SK-N-MC (cell line): ENCODE results near the gene TEPSIN.
A peak's percentile ranks its signal among the peaks of the same experiment; 100 is the strongest.

Experiments used
- DNase-seq: peaks from one replicate; pipeline ENCODE4 v3.0.0-alpha.2; 2011; ENCODE audit warnings: low read depth, low spot score
- H3K27ac ChIP-seq: fragments of 200-600 bp; sonication (generic); 2 replicates; pipeline ENCODE4 v1.5.1; 2016; ENCODE audit warnings: mixed run types
- H3K36me3 ChIP-seq: fragments of 200-600 bp; sonication (generic); 2 replicates; pipeline ENCODE4 v1.6.1; 2017; ENCODE audit warnings: antibody characterized with exemption, low read length, mixed read lengths; ENCODE audit not compliant: insufficient read depth
- H3K4me3 ChIP-seq: fragments of 200-600 bp; sonication (generic); 2 replicates; pipeline ENCODE4 v1.5.1; 2016
- H3K9ac ChIP-seq: fragments of 200-600 bp; sonication (generic); 2 replicates; pipeline ENCODE4 v1.8.0; 2017; ENCODE audit warnings: mixed run types, mixed read lengths; ENCODE audit not compliant: insufficient read length
- H3K9me3 ChIP-seq: fragments of 200-600 bp; sonication (generic); 2 replicates; pipeline ENCODE4 v1.6.1; 2017; ENCODE audit warnings: low read depth, mild to moderate bottlenecking, antibody characterized with exemption, low read length, moderate library complexity, mixed read lengths
- EZH2 ChIP-seq: fragments of 200-600 bp; sonication (generic); IDR thresholded peaks from one replicate; pipeline ENCODE4 v1.6.1; 2017; ENCODE audit warnings: antibody characterized with exemption
- FOXP2 ChIP-seq: optimal IDR thresholded peaks from 2 replicates; pipeline ENCODE3; 2011; ENCODE audit warnings: mild to moderate bottlenecking, moderate library complexity; ENCODE audit not compliant: insufficient read depth; ENCODE audit errors: extremely low read length, control extremely low read depth
- POLR2AphosphoS5 ChIP-seq: IDR thresholded peaks from 2 replicates; pipeline ENCODE4 v1.6.1; 2012; ENCODE audit warnings: mild to moderate bottlenecking, low read depth, low read length, borderline replicate concordance

The TEPSIN gene

GRCh38 chr17:81244358-81245023 is 5.6 kb upstream of the TEPSIN start:
- Histone ChIP-seq H3K27ac (peak overlapping the region; percentile 5; the same call in 1 of the 2 replicates), H3K9me3 (no peaks in the 10 kb centered on the region), H3K9ac (no peak overlapping the region), H3K36me3 (peaks cover 4% of the 10 kb centered on the region), H3K4me3 (no peak overlapping the region)
- no peak for DNase-seq
- TF ChIP-seq EZH2 (no peak), FOXP2 (no peak)

DNA sequence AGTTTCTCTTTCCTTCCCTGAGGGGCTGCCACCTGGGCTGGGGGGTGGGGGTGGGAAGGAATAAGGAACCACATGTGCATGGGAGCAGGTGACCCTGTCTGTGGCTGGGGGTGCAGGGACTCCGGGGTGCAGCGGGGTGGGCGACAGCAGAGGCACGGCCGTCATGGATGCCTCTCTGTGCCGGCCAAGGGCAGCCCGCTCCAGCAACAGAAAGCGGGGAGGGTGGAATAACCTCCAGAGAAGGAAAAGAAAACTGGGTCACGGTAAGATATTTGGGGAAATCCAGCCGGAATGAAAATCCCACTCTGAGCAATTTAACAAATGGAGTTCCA is 4.4 kb upstream of the TEPSIN start:
- Histone ChIP-seq H3K36me3 (peaks cover 4% of the 10 kb centered on the region), H3K4me3 (no peak overlapping the region), H3K9me3 (no peaks in the 10 kb centered on the region), H3K9ac (no peak overlapping the region), H3K27ac (no peak overlapping the region)
- TF ChIP-seq EZH2 (no peak), POLR2AphosphoS5 (no peak), FOXP2 (no peak)
- DNase-seq, result no peak

DNA sequence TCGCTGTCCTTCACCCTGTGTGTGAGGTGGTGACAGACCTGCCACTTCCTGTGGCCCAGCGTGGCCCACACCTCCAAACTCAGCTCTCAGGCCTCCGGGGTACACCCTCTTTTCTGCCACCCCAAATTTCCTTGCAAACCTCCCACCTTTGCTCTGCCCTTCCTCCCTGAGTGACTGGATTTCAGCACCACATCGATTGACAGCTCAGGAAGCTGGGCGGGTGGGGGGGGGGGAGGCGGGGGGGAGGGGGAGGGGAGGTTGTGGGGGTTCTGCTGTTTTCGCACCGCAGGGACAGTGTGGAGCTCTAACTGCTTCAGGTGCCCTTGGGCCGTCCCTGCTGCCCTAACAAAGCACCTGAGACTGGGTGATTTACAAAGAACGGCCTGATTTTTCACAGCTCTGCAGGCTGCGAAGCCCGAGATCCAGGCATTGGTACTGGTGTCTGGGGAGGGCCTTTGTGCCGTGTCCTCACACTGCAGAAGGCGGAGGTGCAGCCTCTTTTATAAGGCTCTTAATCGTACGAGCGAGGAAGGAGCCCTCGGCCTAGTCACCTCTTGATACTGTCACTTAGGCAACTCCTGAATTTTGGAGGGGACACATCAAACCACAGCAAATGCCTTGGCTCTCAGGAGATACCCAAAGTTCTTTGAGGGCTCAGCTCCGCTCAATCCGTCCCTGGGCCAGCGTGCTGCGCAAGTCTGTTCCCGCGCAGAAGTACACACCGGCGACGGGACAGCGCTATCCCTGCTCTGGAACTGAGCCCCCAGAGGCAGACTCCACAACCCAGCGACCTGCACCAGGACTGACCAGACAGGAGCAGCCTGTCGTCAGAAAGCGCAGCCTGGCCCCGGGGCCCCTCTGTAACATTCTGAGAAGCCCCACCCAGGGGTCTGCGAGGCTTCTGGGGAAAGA is 3.8 kb upstream of the TEPSIN start:
- TF ChIP-seq EZH2 (no peak), POLR2AphosphoS5 (no peak), FOXP2 (no peak)
- Histone ChIP-seq H3K4me3 (no peak overlapping the region), H3K27ac (no peak overlapping the region), H3K9me3 (no peaks in the 10 kb centered on the region), H3K36me3 (peaks cover 4% of the 10 kb centered on the region), H3K9ac (no peak overlapping the region)
- DNase-seq, result no peak

GRCh38 chr17:81241648-81242420 is 3.0 kb upstream of the TEPSIN start:
- H3K36me3 ChIP-seq, result peaks cover 4% of the 10 kb centered on the region
- no peak overlapping the region for H3K4me3 ChIP-seq
- DNase-seq, result no peak
- TF ChIP-seq EZH2, result no peak
- H3K9ac ChIP-seq, result no peak overlapping the region
- no peak overlapping the region for H3K27ac ChIP-seq
- H3K9me3 ChIP-seq, result no peaks in the 10 kb centered on the region

DNA sequence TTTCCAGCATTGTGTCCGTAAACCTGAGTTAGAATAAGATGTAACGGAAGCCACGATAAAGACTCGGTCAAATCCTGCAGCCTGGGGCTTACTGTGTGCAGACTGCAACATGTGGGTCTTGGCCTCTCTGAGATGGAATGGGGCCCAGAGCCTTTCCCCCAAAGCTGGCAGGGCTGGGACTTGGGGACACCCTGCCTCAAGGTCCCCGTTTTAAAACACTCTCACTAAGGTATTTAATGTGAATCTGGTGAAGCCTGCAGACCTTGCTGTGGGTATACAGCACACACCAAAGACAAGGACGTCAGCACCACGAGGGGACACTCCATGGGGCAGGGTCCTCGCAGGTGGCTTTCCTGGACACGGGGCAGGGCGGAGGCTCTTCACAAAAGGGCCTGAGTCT is 2.3 kb upstream of the TEPSIN start:
- H3K27ac ChIP-seq, result no peak overlapping the region
- H3K9ac ChIP-seq, result no peak overlapping the region
- no peak overlapping the region for H3K4me3 ChIP-seq
- no peak for DNase-seq
- TF ChIP-seq FOXP2 (no peak), POLR2AphosphoS5 (no peak), EZH2 (no peak)
- H3K36me3 ChIP-seq, result peaks cover 4% of the 10 kb centered on the region
- H3K9me3 ChIP-seq, result no peaks in the 10 kb centered on the region

- H3K9ac ChIP-seq, result no peak overlapping the region
- no peak for TF ChIP-seq EZH2
- no peaks in the 10 kb centered on the region for H3K9me3 ChIP-seq
- DNase-seq, result no peak
- H3K4me3 ChIP-seq, result peak overlapping the region; percentile 96
- H3K27ac ChIP-seq, result no peak overlapping the region
- H3K36me3 ChIP-seq, result peaks cover 4% of the 10 kb centered on the region
These were observed 1.9 kb upstream of the TEPSIN start for GRCh38 chr17:81240761-81241160.

DNA sequence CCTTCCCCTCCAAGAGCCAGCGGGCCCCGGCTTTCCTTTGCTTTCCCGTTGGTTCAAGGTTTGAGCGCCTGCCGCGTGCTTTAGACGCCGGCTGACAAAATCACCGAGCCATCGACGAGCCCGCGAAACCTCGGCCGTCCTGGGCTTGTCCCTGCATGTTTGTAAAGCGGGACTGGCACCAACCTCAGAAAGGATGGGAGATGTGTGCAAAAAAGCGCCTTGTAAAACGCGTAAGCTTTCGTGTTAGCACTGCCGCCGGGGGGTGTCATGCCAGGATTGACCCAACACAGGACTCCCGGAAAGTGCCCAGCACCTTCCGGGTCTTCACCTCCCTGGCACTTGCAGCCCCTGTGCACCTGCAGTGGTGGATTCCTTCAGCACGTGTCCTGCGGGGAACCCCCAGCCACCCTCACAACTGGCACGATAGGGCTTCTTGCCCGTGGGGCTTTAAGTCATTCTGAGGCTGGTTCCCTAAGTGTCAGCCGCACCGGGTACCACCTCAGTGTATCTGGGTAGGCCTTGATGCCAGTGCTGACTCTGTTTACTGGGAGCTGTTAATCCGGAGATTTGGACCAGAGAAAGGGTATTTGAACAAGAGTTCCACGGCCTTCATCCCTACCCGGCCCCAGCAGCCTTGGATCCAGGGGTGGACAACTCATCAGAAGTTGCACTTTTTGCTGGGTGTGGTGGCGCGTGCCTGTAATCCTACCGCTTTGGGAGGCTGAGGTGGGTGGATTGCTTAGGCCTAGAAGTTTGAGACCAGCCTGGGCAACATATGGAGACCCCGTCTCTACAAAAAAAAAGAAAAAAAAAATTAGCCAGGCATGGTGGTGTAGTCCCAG is 1.1 kb upstream of the TEPSIN start:
- Histone ChIP-seq H3K36me3 (peaks cover 4% of the 10 kb centered on the region), H3K9ac (peak overlapping the region; percentile 88), H3K4me3 (peak overlapping the region; percentile 96), H3K9me3 (no peaks in the 10 kb centered on the region), H3K27ac (peak overlapping the region; percentile 33; the same call in 1 of the 2 replicates)
- no peak for TF ChIP-seq FOXP2
- no peak for TF ChIP-seq EZH2
- no peak for DNase-seq

GRCh38 chr17:81238490-81238814 is 403 bp downstream of the TEPSIN start:
- H3K27ac ChIP-seq, result no peak overlapping the region
- H3K4me3 ChIP-seq, result peak overlapping the region; percentile 96
- H3K36me3 ChIP-seq, result peaks cover 4% of the 10 kb centered on the region
- H3K9ac ChIP-seq, result peak overlapping the region; percentile 83
- no peak for DNase-seq
- TF ChIP-seq POLR2AphosphoS5 (no peak), FOXP2 (no peak)
- H3K9me3 ChIP-seq, result no peaks in the 10 kb centered on the region
